Measurements from ENCODE around the gene SYT1. TPM values are rescaled to one million over a fixed set of nuclear protein-coding genes. Genes with fewer than 3 reads are reported as not detected.

The SYT1 gene
- total RNA-seq, 1 donor from 2014 or later, result 0.30 TPM

GRCh38 chr12:79186506-79186905 is 321.9 kb downstream of the SYT1 start:
- H3K27me3 ChIP-seq (ENCODE audit: low read depth), result no peaks in the 10 kb centered on the region
- H3K36me3 ChIP-seq, result no peaks in the 10 kb centered on the region
- H3K27ac ChIP-seq (replicated peaks), result no peak overlapping the region
- intact Hi-C loops (cut with micrococcal nuclease), result no loop called here
- H3K9me3 ChIP-seq (replicated peaks), result no peaks in the 10 kb centered on the region
- no peak for TF ChIP-seq CTCF (IDR thresholded peaks at IDR 0.05; ENCODE audit: borderline replicate concordance)
- DNase-seq, result no peak
- peaks cover 5% of the 10 kb centered on the region for H3K4me1 ChIP-seq
- H3K4me3 ChIP-seq, result no peak overlapping the region

GRCh38 chr12:79187032-79187431 is 322.5 kb downstream of the SYT1 start:
- Histone ChIP-seq H3K4me1 (peaks cover 5% of the 10 kb centered on the region), H3K36me3 (no peaks in the 10 kb centered on the region), H3K27ac (replicated peaks) (no peak overlapping the region), H3K9me3 (replicated peaks) (no peaks in the 10 kb centered on the region), H3K4me3 (peak overlapping the region; percentile 42), H3K27me3 (ENCODE audit: low read depth) (no peaks in the 10 kb centered on the region)
- DNase-seq, result no peak
- intact Hi-C loops (cut with micrococcal nuclease), result no loop called here
- no peak for TF ChIP-seq CTCF (IDR thresholded peaks at IDR 0.05; ENCODE audit: borderline replicate concordance)

GRCh38 chr12:79191391-79191790 is 326.8 kb downstream of the SYT1 start:
- intact Hi-C loops (cut with micrococcal nuclease), result no loop called here
- no peak for DNase-seq
- Histone ChIP-seq H3K4me3 (no peak overlapping the region), H3K36me3 (no peaks in the 10 kb centered on the region), H3K9me3 (replicated peaks) (no peaks in the 10 kb centered on the region), H3K4me1 (peaks cover 5% of the 10 kb centered on the region), H3K27ac (replicated peaks) (no peak overlapping the region), H3K27me3 (ENCODE audit: low read depth) (no peaks in the 10 kb centered on the region)
- no peak for TF ChIP-seq CTCF (IDR thresholded peaks at IDR 0.05; ENCODE audit: borderline replicate concordance)

GRCh38 chr12:79194595-79194994 is 330.0 kb downstream of the SYT1 start:
- no peak for TF ChIP-seq CTCF (IDR thresholded peaks at IDR 0.05; ENCODE audit: borderline replicate concordance)

GRCh38 chr12:79199166-79199565 is 334.6 kb downstream of the SYT1 start:
- H3K27me3 ChIP-seq (ENCODE audit: low read depth), result no peaks in the 10 kb centered on the region
- no peaks in the 10 kb centered on the region for H3K9me3 ChIP-seq (replicated peaks)
- DNase-seq, result no peak
- H3K27ac ChIP-seq (replicated peaks), result no peak overlapping the region
- TF ChIP-seq CTCF (IDR thresholded peaks at IDR 0.05; ENCODE audit: borderline replicate concordance), result no peak
- intact Hi-C loops (cut with micrococcal nuclease), result no loop called here
- no peaks in the 10 kb centered on the region for H3K4me1 ChIP-seq
- no peak overlapping the region for H3K4me3 ChIP-seq
- no peaks in the 10 kb centered on the region for H3K36me3 ChIP-seq

More at GRCh38 chr12:79194595-79194994, 330.0 kb downstream of the SYT1 start:
- Histone ChIP-seq H3K9me3 (replicated peaks) (no peaks in the 10 kb centered on the region), H3K36me3 (no peaks in the 10 kb centered on the region), H3K27ac (replicated peaks) (no peak overlapping the region), H3K4me3 (no peak overlapping the region), H3K27me3 (ENCODE audit: low read depth) (no peaks in the 10 kb centered on the region), H3K4me1 (no peaks in the 10 kb centered on the region)
- intact Hi-C loops (cut with micrococcal nuclease), result no loop called here
- no peak for DNase-seq

- Histone ChIP-seq H3K4me3 (no peak overlapping the region), H3K4me1 (no peaks in the 10 kb centered on the region), H3K27ac (replicated peaks) (no peak overlapping the region), H3K36me3 (no peaks in the 10 kb centered on the region), H3K27me3 (ENCODE audit: low read depth) (no peaks in the 10 kb centered on the region), H3K9me3 (replicated peaks) (no peaks in the 10 kb centered on the region)
- DNase-seq, result no peak
- no peak for TF ChIP-seq CTCF (IDR thresholded peaks at IDR 0.05; ENCODE audit: borderline replicate concordance)
- intact Hi-C loops (cut with micrococcal nuclease), result no loop called here
Measured at GRCh38 chr12:79200176-79200575, 335.6 kb downstream of the SYT1 start.

Data from left ventricle myocardium inferior (tissue), 1 donor.